Lung microvascular endothelial cell (primary cell): Measurements from ENCODE around the gene KCNQ2. TPM values are rescaled to one million over a fixed set of nuclear protein-coding genes. Genes with fewer than 3 reads are reported as not detected.
"Not testable (repeated sequence)": the region's sequence is repeated elsewhere in the genome, so short reads cannot be mapped to it uniquely, and the experiment has no call there.

Source experiments
- DNase-seq, 2 donors: peaks; one replicate each; pipeline versions ENCODE4 v3.0.0 to v3.0.0-alpha.2; 2010; ENCODE audit warnings: low read depth in 2 of 2
- total RNA-seq: library from RNA; depleted of rRNA; stranded (reverse); fragments of >200 nt; gene quantifications from 2 replicates; pipeline ENCODE4 v1.2.1, GENCODE V29; 2014

KCNQ2 gene
- total RNA-seq, 1 donor from 2014 or later, result not detected

GRCh38 chr20:63387917-63388316 is 84.5 kb downstream of the KCNQ2 start:
- DNase-seq, result no peak

GRCh38 chr20:63387393-63387792 is 85.1 kb downstream of the KCNQ2 start:
- no peak for DNase-seq

GRCh38 chr20:63386491-63386890 is 86.0 kb downstream of the KCNQ2 start:
- DNase-seq, result no peak

- DNase-seq, result no peak
Observed at GRCh38 chr20:63385819-63386218, 86.6 kb downstream of the KCNQ2 start.

GRCh38 chr20:63384336-63384735 is 88.1 kb downstream of the KCNQ2 start:
- DNase-seq, result no peak

- DNase-seq, result no peak
Observed at GRCh38 chr20:63383556-63383955, 88.9 kb downstream of the KCNQ2 start.

- DNase-seq, result no peak
Observed at GRCh38 chr20:63382551-63383300, 89.7 kb downstream of the KCNQ2 start.

GRCh38 chr20:63381781-63382431 is 90.5 kb downstream of the KCNQ2 start:
- DNase-seq, result peak in 1 of 2 donors; percentile 20

GRCh38 chr20:63380346-63380870 is 92.0 kb downstream of the KCNQ2 start:
- DNase-seq, result no peak

GRCh38 chr20:63379872-63380271 is 92.6 kb downstream of the KCNQ2 start:
- DNase-seq, result not testable (repeated sequence)

GRCh38 chr20:63379296-63379695 is 93.2 kb downstream of the KCNQ2 start:
- no peak for DNase-seq

GRCh38 chr20:63378626-63379025 is 93.8 kb downstream of the KCNQ2 start:
- peak in 1 of 2 donors; percentile 7 for DNase-seq

GRCh38 chr20:63377951-63378381 is 94.5 kb downstream of the KCNQ2 start:
- DNase-seq, result no peak

GRCh38 chr20:63377256-63377941 is 95.1 kb downstream of the KCNQ2 start:
- DNase-seq, result no peak

- peak in 1 of 2 donors; percentile 16 for DNase-seq
Observed at GRCh38 chr20:63376283-63377250, 95.9 kb downstream of the KCNQ2 start.

GRCh38 chr20:63375438-63375837 is 97.0 kb downstream of the KCNQ2 start:
- no peak for DNase-seq

GRCh38 chr20:63374504-63374903 is 98.0 kb downstream of the KCNQ2 start:
- no peak for DNase-seq

- DNase-seq, result no peak
Observed at GRCh38 chr20:63373996-63374395, 98.5 kb downstream of the KCNQ2 start.

GRCh38 chr20:63372971-63373885 is 99.2 kb downstream of the KCNQ2 start:
- DNase-seq, result no peak

- DNase-seq, result no peak
Observed at GRCh38 chr20:63371291-63371865, 101.1 kb downstream of the KCNQ2 start.
